Endothelial cell of umbilical vein (primary cell): ENCODE data around the gene MAML3. TPM values are rescaled to one million over a fixed set of nuclear protein-coding genes. Genes with fewer than 3 reads are reported as not detected.

ENCODE experiments used
- BruUV-seq: library from RNA; stranded (reverse); fragments of 400-500 nt; replicated peaks from 2 replicates; lab custom pipeline; 2021; lab: Mats Ljungman, UMichigan
- CTCF ChIA-PET: fragments of 300-600, 350-600 bp; sonication (Branson Sonifier 250); formaldehyde crosslinking; loops from one replicate; lab custom pipeline; 2021; ENCODE audit warnings: antibody characterized with exemption, inconsistent platforms; lab: Charles Lee
- POLR2A ChIA-PET: fragments of 300-600, 350-600 bp; sonication (Branson Sonifier 250); formaldehyde crosslinking; loops from one replicate; lab custom pipeline; 2021; ENCODE audit warnings: antibody characterized with exemption, inconsistent platforms; lab: Charles Lee
- DNase-seq: peaks from one replicate; pipeline ENCODE4 v3.0.0-alpha.2; 2011; ENCODE audit warnings: low read depth, low spot score
- FAIRE-seq: peaks from 2 replicates; lab custom pipeline; 2011; peaks lifted over from hg19 to GRCh38; lab: Jason Lieb, UNC
- H2AFZ ChIP-seq: 2 replicates; pipeline ENCODE4 v1.6.0; 2012; ENCODE audit warnings: low read depth, low read length, control low read depth, inconsistent platforms
- H3K27ac ChIP-seq: 2 replicates; pipeline ENCODE4 v1.5.1; 2011; ENCODE audit warnings: low read depth, mild to moderate bottlenecking, control low read depth, low read length, moderate library complexity; ENCODE audit not compliant: insufficient read depth
- H3K27me3 ChIP-seq, 2 experiments: 2 replicates each; pipeline versions ENCODE4 v1.6.0 to v1.6.1; 2011; ENCODE audit warnings: low read length in 2 of 2, mixed read lengths in 1 of 2; ENCODE audit not compliant: control insufficient read depth in 2 of 2, insufficient read depth in 2 of 2
- H3K36me3 ChIP-seq, 2 experiments: 2 replicates in 1 of 2; 3 replicates in 1 of 2; pipeline ENCODE4 v1.5.1; 2011; ENCODE audit warnings: low read length in 2 of 2, mild to moderate bottlenecking in 1 of 2, moderate library complexity in 1 of 2; ENCODE audit not compliant: control insufficient read depth in 2 of 2, insufficient read depth in 2 of 2; ENCODE audit errors: extremely low read depth in 1 of 2
- H3K4me1 ChIP-seq: 3 replicates; pipeline ENCODE4 v1.5.1; 2011; ENCODE audit warnings: mild to moderate bottlenecking, low read length; ENCODE audit not compliant: control insufficient read depth, insufficient read depth; ENCODE audit errors: extremely low read depth
- H3K4me2 ChIP-seq: 2 replicates; pipeline ENCODE4 v1.6.1; 2011; ENCODE audit warnings: low read length, control low read depth, mixed read lengths; ENCODE audit not compliant: insufficient read depth
- H3K4me3 ChIP-seq, 3 experiments: fragments of 200-600 bp in 1 of 3; sonication (generic), shearing (Covaris generic) in 1 of 3; replicated peaks in 1 of 3; 2 replicates each; pipeline ENCODE4 v1.5.1; 2011 to 2016; ENCODE audit warnings: control low read depth in 3 of 3, low read length in 3 of 3, mild to moderate bottlenecking in 2 of 3, inconsistent platforms in 1 of 3, low read depth in 1 of 3, moderate library complexity in 1 of 3; ENCODE audit not compliant: insufficient read depth in 1 of 3
- H3K79me2 ChIP-seq: 2 replicates; pipeline ENCODE4 v1.6.0; 2012; ENCODE audit warnings: low read length, inconsistent platforms; ENCODE audit not compliant: control insufficient read depth, insufficient read depth
- H3K9ac ChIP-seq: replicated peaks from 2 replicates; pipeline ENCODE3; 2011; ENCODE audit warnings: low read length, control low read depth; ENCODE audit not compliant: insufficient read depth; ENCODE audit errors: extremely low read depth
- H3K9me1 ChIP-seq: replicated peaks from 3 replicates; pipeline ENCODE4 v1.6.0; 2011; ENCODE audit warnings: mild to moderate bottlenecking, low read length; ENCODE audit not compliant: control insufficient read depth, insufficient read depth; ENCODE audit errors: extremely low read depth
- H3K9me3 ChIP-seq: replicated peaks from 2 replicates; pipeline ENCODE4 v1.5.1; 2012; ENCODE audit warnings: low read length, inconsistent platforms; ENCODE audit not compliant: control insufficient read depth, insufficient read depth
- H4K20me1 ChIP-seq: replicated peaks from 2 replicates; pipeline ENCODE3; 2011; ENCODE audit warnings: mild to moderate bottlenecking, low read length; ENCODE audit not compliant: control insufficient read depth, insufficient read depth; ENCODE audit errors: extremely low read depth
- EZH2 ChIP-seq: IDR thresholded peaks from 2 replicates; pipeline ENCODE4 v1.6.1; 2012; ENCODE audit warnings: borderline replicate concordance, low read depth, mild to moderate bottlenecking, moderate library complexity, low read length, inconsistent platforms; ENCODE audit not compliant: severe bottlenecking
- FOS ChIP-seq: IDR thresholded peaks from 2 replicates; pipeline ENCODE4 v1.6.1; 2011; ENCODE audit warnings: mild to moderate bottlenecking, low read length, moderate library complexity, borderline replicate concordance; ENCODE audit not compliant: insufficient read depth
- GATA2 ChIP-seq: IDR thresholded peaks from 2 replicates; pipeline ENCODE4 v1.7.0; 2011; ENCODE audit warnings: low read depth, mild to moderate bottlenecking, moderate library complexity, mixed read lengths, low read length; ENCODE audit not compliant: insufficient read length, insufficient read depth
- JUN ChIP-seq: IDR thresholded peaks from 2 replicates; pipeline ENCODE4 v1.6.1; 2011; ENCODE audit warnings: borderline replicate concordance, low read depth; ENCODE audit not compliant: insufficient read length, insufficient read depth
- MAX ChIP-seq: IDR thresholded peaks from 2 replicates; pipeline ENCODE4 v1.6.1; 2011; ENCODE audit not compliant: insufficient read depth, insufficient read length
- MYC ChIP-seq: IDR thresholded peaks from one replicate; pipeline ENCODE4 v1.6.1; 2011; ENCODE audit warnings: mild to moderate bottlenecking, low read depth, low read length
- POLR2A ChIP-seq: IDR thresholded peaks from 2 replicates; pipeline ENCODE4 v1.6.1; 2012; ENCODE audit warnings: low read depth, mild to moderate bottlenecking, control low read depth, low read length
- POLR2AphosphoS5 ChIP-seq: IDR thresholded peaks from 2 replicates; pipeline ENCODE4 v1.6.1; 2012; ENCODE audit warnings: low read depth, mild to moderate bottlenecking, control low read depth, low read length, moderate library complexity; ENCODE audit not compliant: insufficient read depth
- dilution Hi-C: fragments of 300-500 bp; cut with MboI; formaldehyde crosslinking; loops from one replicate; pipeline ENCODE4 v1.15.0; 2019; ENCODE audit warnings: low sequenced_read_pairs; ENCODE audit not compliant: extremely low pct_ligation_motif_present
- intact Hi-C: fragments of 100-400 bp; cut with micrococcal nuclease; formaldehyde crosslinking; loops from one replicate; pipeline ENCODE4 v1.10.0; 2022
- polyA plus RNA-seq, 4 experiments: library from polyadenylated mRNA; depleted of rRNA in 3 of 4; stranded (reverse) in 3 of 4; unstranded in 1 of 4; fragments of >200 nt; gene quantifications; 2 replicates each; pipeline versions ENCODE4 v1.2.1 to v1.2.3, GENCODE V29; 2011 to 2012; ENCODE audit warnings: missing spikeins in 1 of 4
- total RNA-seq: library from RNA; stranded (reverse); gene quantifications from 2 replicates; pipeline ENCODE4 v1.2.3, GENCODE V29; 2021
- TF ChIP-seq, protein P1 (sequence below), 2 donors: IDR thresholded peaks; 1 replicate in 1 of 2; 2 replicates in 1 of 2; pipeline ENCODE4 v1.5.1; 2011; ENCODE audit warnings: low read length in 2 of 2, mild to moderate bottlenecking in 2 of 2, moderate library complexity in 2 of 2, control low read depth in 1 of 2, inconsistent platforms in 1 of 2, low read depth in 1 of 2; ENCODE audit not compliant: insufficient read depth in 1 of 2; ENCODE audit errors: extremely low read depth in 1 of 2

The MAML3 gene
- total and polyA plus RNA-seq, 2 donors (not counting 3 experiments of a cell fraction or from before 2014, with no cell fraction given) = 14.0 to 20.3 TPM

DNA sequence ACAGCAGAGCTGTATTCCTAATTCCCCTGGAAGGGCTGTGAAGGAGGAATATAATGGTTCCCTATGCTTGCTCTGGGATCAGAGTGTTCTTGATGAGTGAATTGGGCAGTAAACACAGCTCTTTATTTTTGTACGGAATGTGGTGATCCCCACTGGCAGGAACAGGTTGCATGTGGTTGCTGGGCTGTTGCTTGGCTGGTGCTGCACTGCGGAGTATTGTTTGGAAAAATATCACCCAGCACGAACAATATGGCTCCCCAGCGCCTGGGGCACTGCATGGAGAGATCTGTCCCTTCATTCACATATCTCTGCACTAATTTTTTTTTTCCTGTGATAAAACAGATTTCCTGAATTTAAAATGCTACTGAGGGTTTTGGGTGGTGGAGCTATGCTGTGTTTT, 368.6 kb downstream of the MAML3 start:
- dilution Hi-C loops (no loop called here), intact Hi-C loops (no loop called here)
- ChIA-PET POLR2A (no interaction called here), CTCF (interaction anchor here (1.0 to 1.2 kb wide), 2 partner anchors 32 to 575 kb away, joined by 3 read pairs; no protein-coding TSS in a partner anchor)
- Histone ChIP-seq H3K9me1 (no peaks in the 10 kb centered on the region), H3K9ac (no peak overlapping the region), H3K36me3 (no peaks in the 10 kb centered on the region), H3K4me3 (no peak overlapping the region), H3K79me2 (no peaks in the 10 kb centered on the region), H4K20me1 (no peaks in the 10 kb centered on the region), H3K4me1 (peaks cover 10% of the 10 kb centered on the region), H3K27ac (no peak overlapping the region), H3K4me2 (no peak overlapping the region), H3K9me3 (no peaks in the 10 kb centered on the region), H3K27me3 (no peaks in the 10 kb centered on the region), H2AFZ (no peak overlapping the region)
- BruUV-seq = no TSS peak
- DNase-seq (no peak), FAIRE-seq (no peak)
- TF ChIP-seq FOS = no peak
- TF ChIP-seq MYC = no peak
- no peak for TF ChIP-seq JUN
- no peak for TF ChIP-seq MAX
- no peak for TF ChIP-seq POLR2AphosphoS5

GRCh38 chr4:139783741-139784484, 370.1 kb downstream of the MAML3 start:
- FAIRE-seq = no peak
- intact Hi-C loops = no loop called here
- Histone ChIP-seq H3K27me3 (no peaks in the 10 kb centered on the region), H3K27ac (no peak overlapping the region), H3K9me1 (no peaks in the 10 kb centered on the region), H3K79me2 (no peaks in the 10 kb centered on the region), H4K20me1 (no peaks in the 10 kb centered on the region), H3K4me3 (no peak overlapping the region), H2AFZ (no peak overlapping the region), H3K9ac (no peak overlapping the region), H3K9me3 (no peaks in the 10 kb centered on the region), H3K4me2 (no peak overlapping the region), H3K36me3 (no peaks in the 10 kb centered on the region), H3K4me1 (peaks cover 10% of the 10 kb centered on the region)
- ChIA-PET POLR2A (no interaction called here), CTCF (no interaction called here)
- TF ChIP-seq EZH2 (no peak), JUN (no peak), GATA2 (no peak), MYC (no peak), POLR2A (no peak), POLR2AphosphoS5 (no peak), FOS (no peak), MAX (no peak)
- TF ChIP-seq, protein P1, sequence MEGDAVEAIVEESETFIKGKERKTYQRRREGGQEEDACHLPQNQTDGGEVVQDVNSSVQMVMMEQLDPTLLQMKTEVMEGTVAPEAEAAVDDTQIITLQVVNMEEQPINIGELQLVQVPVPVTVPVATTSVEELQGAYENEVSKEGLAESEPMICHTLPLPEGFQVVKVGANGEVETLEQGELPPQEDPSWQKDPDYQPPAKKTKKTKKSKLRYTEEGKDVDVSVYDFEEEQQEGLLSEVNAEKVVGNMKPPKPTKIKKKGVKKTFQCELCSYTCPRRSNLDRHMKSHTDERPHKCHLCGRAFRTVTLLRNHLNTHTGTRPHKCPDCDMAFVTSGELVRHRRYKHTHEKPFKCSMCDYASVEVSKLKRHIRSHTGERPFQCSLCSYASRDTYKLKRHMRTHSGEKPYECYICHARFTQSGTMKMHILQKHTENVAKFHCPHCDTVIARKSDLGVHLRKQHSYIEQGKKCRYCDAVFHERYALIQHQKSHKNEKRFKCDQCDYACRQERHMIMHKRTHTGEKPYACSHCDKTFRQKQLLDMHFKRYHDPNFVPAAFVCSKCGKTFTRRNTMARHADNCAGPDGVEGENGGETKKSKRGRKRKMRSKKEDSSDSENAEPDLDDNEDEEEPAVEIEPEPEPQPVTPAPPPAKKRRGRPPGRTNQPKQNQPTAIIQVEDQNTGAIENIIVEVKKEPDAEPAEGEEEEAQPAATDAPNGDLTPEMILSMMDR (IDR thresholded peaks at IDR 0.05; ENCODE audit: extremely low read depth in 1 of 2, insufficient read depth in 1 of 2, low read depth in 1 of 2, low read length in 2 of 2) = no peak
- no TSS peak for BruUV-seq
- dilution Hi-C loops = no loop called here
- no peak for DNase-seq
